Fibroblast of pulmonary artery (primary cell): ENCODE results near the gene ZNF43.
"Not testable (repeated sequence)": the region's sequence is repeated elsewhere in the genome, so short reads cannot be mapped to it uniquely, and the experiment has no call there.

Source experiments
- DNase-seq: peaks from one replicate; pipeline ENCODE4 v3.0.0-alpha.2; 2010; ENCODE audit warnings: low read depth
- H3K4me3 ChIP-seq: replicated peaks from 2 replicates; pipeline ENCODE4 v1.5.1; 2011; ENCODE audit warnings: low read depth, mild to moderate bottlenecking, control low read depth, low read length, moderate library complexity
- TF ChIP-seq, protein P1 (sequence below): IDR thresholded peaks from 2 replicates; pipeline ENCODE4 v1.5.1; 2011; ENCODE audit warnings: mild to moderate bottlenecking, control low read depth, low read length, inconsistent platforms; ENCODE audit errors: missing control alignments

ZNF43 gene

DNA sequence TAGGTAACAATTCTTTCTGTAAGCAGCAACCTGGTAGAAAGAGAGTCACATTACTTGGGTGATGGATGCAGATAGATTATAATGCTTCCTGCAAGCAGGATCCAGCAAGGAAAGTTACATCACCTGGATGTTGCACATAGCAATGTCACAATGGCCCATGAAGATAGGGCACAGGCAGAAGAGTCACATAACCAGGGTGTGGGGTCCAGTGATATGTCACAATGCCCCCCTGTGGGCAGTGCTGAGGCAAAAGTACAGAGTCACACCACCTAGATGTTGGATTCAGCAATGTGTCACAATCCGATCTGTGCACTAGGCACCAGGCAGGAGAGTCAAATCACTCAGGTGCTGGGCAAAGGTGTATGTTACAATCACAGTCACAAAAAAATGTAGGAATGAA lies 4.0 kb upstream of the ZNF43 start:
- no peak overlapping the region for H3K4me3 ChIP-seq
- TF ChIP-seq, protein P1, sequence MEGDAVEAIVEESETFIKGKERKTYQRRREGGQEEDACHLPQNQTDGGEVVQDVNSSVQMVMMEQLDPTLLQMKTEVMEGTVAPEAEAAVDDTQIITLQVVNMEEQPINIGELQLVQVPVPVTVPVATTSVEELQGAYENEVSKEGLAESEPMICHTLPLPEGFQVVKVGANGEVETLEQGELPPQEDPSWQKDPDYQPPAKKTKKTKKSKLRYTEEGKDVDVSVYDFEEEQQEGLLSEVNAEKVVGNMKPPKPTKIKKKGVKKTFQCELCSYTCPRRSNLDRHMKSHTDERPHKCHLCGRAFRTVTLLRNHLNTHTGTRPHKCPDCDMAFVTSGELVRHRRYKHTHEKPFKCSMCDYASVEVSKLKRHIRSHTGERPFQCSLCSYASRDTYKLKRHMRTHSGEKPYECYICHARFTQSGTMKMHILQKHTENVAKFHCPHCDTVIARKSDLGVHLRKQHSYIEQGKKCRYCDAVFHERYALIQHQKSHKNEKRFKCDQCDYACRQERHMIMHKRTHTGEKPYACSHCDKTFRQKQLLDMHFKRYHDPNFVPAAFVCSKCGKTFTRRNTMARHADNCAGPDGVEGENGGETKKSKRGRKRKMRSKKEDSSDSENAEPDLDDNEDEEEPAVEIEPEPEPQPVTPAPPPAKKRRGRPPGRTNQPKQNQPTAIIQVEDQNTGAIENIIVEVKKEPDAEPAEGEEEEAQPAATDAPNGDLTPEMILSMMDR, result no peak
- DNase-seq, result no peak

DNA sequence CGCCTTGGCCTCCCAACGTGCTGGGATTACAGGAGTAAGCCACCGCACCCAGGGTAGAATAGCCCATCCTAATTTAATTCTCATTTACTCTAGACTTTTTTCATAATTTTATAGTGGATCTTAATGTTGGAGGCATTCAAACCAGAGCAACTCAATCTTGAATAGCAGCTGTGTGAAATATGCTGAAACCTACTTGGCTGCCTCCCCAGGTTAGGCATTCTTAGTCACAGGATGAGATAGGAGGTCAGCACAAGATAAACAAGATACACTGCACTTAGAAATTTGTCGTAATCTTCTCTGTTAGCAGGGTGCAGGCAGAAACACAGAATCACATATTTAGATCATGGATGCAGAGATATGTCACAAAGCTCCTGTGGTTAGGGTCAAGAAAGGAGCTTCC lies 2.7 kb upstream of the ZNF43 start:
- no peak overlapping the region for H3K4me3 ChIP-seq
- peak; percentile 22 for DNase-seq
- TF ChIP-seq, protein P1, result no peak

DNA sequence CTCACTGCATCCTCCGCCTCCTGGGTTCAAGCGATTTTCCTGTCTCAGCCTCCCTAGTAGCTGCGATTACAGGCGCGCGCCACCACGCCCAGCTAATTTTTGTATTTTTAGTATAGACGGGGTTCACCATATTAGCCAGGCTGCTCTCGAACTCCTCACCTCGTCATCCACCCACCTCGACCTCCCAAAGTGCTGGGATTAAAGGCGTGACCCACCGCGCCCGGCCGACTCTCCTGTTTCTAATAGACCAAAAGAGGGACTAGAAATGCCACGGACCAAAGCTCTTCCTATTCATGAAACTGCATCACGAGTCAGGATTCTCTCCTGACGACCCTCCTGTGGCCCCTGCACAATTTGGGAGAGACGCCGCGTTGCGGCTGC lies 563 bp downstream of the ZNF43 start:
- no peak for DNase-seq
- TF ChIP-seq, protein P1, result no peak

DNA sequence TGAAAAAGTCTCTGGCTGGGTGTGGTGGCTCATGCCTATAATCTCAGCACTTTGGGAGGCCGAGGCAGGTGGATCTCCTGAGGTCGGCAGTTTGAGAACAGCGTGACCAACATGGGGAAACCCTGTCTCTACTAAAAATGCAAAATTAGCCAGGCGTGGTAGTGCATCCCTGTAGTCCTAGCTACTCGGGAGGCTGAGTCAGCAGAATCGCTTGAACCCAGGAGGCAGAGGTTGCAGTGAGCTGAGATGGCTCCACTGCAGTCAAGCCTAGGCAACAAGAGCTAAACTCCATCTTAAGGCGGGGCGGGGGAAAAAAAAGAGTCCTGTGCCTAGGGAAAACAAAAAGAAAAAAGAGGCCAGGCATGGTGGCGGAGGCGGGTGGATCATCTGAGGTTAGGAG lies 2.2 kb downstream of the ZNF43 start:
- DNase-seq, result no peak
- TF ChIP-seq, protein P1, result no peak
- no peak overlapping the region for H3K4me3 ChIP-seq

More for the DNA sequence above, 563 bp downstream of the ZNF43 start:
- H3K4me3 ChIP-seq, result peak overlapping the region; percentile 63

DNA sequence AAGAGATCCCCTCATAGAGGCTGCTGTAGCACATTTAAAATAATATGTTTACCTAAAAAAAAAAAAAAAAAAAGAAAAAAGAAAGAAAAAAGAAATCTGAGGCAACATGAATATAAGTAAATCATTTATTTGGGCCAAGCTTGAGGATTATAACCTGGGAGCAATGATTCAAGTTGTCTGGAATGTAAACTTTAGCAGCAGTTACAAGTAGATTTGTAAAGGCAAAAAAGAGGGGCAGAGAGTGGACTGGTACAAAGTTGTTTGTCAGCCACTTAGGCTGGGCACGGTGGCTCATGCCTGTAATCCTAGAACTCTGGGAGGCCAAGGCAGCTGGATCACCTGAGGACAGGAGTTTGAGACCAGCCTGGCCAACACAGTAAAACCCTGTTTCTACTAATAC lies 11.3 kb downstream of the ZNF43 start:
- DNase-seq, result no peak
- TF ChIP-seq, protein P1, result no peak
- no peak overlapping the region for H3K4me3 ChIP-seq

DNA sequence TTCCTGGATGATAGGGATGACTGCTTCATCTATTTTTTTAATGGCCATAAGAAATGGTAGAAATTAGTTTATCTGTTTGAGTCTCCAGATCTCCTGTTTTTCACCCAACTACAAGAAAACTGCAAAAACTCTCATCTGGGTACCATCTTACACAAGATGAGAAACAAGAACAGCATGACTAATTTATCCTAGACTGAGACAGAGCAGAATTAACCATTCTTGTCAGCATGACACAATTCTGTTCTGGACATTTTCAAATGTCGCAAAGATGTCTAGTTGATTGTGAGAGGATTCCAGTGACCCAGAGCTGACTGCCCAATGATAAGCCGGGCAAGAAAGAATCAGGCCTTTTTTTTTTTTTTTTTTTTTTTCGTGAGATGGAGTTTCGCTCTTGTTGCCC lies 12.8 kb downstream of the ZNF43 start:
- H3K4me3 ChIP-seq, result no peak overlapping the region
- no peak for DNase-seq
- TF ChIP-seq, protein P1, result no peak

DNA sequence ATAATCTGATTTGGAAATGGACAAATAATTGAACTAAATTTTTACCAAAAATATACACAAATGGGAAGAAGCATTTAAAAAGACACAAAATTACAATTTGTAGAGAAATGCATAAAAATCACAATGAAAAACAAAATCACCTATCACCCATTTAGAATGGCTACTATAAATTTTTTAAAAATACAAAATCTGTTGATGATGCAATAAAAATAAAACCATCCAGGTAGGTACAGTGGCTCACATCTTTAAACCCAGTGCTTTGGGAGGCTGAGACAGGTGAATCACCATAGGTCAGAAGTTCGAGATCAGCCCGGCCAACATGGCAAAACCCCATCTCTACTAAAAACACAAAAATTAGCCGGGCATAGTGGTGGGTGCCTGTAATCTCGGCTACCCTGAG lies 23.5 kb downstream of the ZNF43 start:
- TF ChIP-seq, protein P1, result no peak
- H3K4me3 ChIP-seq, result no peak overlapping the region

DNA sequence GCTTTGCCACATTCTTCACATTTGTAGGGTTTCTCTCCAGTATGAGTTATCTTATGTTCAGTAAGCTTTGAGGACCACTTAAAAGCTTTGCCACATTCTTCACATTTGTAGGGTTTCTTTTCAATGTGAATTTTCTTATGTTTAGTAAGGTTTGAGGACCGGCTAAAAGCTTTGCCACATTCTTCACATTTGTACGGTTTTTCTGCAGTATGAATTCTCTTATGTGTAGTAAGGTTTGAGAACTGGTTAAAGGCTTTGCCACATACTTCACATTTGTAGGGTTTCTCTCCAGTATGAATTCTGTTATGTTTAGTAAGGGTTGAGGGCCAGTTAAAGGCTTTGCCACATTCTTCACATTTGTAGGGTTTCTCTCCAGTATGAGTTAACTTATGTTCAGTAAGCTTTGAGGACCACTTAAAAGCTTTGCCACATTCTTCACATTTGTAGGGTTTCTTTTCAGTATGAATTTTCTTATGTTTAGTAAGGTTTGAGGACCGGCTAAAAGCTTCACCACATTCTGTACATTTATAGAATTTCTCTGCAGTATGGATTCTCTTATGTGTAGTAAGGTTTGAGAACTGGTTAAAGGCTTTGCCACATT lies 27.5 kb downstream of the ZNF43 start:
- not testable (repeated sequence) for H3K4me3 ChIP-seq, DNase-seq

More for the DNA sequence above, 23.5 kb downstream of the ZNF43 start:
- no peak for DNase-seq
